GM12872 (cell line): ENCODE measurements around the gene LRRC36.

Source experiments
- CTCF ChIP-seq: IDR thresholded peaks from 3 replicates; pipeline ENCODE4 v1.5.1; 2011; ENCODE audit warnings: low read depth, mild to moderate bottlenecking, low read length, moderate library complexity; ENCODE audit not compliant: insufficient read depth

LRRC36 gene

GRCh38 chr16:67395105-67395457, 68.5 kb downstream of the LRRC36 start:
- TF ChIP-seq CTCF: no peak

DNA sequence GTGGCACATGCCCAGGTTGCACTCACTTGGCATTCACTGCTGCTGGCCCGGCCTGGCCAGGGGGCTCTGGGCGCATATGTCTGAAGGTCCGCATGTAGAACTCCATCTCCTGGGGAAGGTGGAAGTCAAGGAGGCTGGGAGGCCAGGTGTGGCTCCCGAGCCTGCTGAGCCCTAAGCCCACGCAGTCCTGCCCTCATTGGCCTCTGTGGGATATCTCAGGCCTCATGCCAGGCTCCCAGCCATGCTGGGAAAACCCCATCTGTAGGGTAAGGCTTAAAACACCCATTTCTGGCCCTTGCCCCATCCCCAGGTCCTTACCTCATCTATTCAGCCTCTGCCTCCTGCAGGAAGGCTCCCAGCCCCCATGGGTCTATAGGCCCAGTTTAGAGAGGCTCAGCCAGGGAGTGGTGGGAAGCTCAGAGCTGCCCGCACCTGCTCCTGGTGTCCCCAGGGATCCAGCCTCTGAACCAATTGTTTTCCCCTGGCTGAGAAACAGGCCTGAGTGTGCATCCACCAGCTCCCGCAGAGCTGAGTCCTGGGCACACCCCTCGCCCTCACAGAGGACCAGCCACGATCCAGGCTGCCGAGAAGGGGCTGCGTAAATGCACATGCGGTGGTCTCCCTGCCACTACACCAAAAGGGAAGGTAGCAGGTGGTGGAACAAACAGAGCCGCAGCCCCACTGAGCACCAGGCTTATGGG, 69.0 kb downstream of the LRRC36 start:
- TF ChIP-seq CTCF: no peak

DNA sequence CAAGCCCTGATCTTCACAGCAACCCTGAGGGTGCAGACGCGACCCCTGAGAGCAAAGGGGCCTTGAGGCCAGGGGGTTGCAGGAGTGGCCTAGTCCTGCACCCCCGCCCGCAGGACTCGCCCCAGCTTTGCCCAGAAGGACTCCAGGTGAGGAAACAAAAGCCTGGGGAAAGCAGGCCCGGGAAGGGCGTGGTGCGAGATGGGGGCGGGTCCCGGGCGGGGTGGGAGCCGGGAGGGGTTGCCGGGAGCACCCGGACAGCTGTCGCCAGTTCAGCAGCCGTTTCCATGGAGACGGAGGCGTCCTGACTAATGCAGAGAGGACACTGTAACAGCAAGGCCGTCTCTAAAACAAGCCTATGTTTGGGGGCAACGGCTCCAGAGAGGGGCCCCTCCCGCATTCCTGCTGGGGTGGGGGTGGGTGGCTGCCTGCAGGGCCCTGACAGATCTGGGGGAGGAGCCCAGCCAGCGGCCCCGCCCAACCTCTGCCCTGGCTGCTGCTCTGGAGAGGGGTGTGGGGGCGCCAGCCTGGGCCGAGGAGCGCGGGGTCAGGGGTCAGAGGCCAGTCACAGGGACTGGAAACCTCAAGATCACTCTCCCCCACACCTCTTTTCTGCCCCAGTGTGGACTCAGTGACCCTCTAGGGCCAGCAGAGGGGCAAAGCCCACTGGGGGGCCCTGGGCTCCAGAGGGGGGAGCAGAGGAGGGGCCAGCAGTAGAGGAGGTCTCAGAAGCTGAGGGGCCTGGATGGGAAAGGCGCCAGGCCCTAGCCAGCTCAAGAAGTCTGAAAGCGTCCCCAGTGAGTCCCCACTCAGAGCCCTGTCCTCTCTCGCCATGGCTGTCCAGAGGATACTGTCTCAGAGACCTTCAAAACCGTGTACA, 69.8 kb downstream of the LRRC36 start:
- no peak for TF ChIP-seq CTCF

DNA sequence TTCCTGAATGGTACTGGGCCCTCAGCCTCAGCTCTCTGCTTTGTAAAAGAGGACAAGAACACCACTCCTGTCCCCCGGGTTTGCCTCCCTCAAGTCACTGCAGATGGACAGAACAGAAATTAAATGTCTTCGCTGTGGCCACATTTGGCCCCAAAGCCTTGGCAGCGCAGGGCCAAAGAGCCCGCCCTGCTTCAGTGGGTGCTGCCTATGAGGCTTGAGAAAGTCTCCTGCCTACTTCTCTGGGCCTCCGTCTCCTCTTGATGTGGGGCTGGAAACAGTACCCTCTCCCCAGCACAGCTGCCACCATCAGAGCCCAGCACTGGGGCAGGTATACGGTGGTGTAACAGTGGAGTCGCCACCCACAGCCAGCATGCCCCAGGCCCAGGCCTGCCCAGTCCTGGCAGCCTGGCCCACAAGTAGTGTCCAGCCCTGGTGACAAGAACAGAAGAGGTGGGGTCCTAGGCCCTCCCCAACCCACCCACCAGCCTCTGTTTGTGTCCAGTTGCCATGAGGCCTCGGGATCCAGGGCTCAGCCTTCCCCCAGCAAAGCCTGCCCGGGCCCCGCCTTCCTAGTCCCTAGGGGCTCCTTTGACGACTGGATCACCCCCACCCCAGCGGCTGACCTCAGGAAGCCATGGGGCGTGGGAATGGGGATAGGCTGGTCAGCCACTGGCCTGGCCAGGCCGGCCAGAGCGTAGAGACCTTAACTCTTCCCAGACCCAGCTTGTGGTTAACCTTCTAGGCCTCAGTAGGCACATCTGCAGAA, 70.6 kb downstream of the LRRC36 start:
- no peak for TF ChIP-seq CTCF

DNA sequence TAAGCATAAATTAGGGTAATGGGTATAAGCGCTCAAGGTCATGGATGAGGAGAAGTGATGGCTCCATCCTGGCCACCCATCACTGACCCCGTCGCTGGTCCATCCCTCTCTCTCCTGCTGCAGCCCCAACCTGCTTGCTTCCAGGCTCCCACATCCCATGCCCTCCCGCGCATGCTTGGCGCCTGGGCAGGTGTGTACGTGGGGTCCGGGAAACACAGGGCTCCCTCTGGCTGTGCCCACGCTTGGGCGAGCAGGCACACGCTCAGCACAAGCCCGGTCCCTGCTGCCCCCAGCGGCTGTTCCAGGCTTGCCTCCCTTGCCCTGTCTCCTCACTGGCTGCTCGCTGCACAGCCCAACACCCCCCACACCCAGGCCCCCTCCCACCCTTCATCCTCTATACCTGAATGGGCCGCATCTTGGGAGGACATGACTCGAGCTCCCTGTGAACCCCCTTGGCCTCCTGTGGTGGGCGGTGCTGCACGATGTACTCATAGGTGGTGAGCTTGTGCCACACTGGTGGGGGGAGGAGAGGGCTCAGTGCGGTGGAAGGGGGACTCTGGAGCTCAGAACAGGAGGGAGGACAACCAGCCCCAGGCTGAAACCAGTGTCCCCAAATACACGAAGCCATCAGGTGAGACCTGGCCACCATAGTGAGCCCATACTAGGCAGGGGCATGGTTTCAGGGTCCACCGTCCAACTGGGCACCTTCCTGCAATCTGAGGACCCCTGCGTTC, 71.4 kb downstream of the LRRC36 start:
- TF ChIP-seq CTCF: no peak

DNA sequence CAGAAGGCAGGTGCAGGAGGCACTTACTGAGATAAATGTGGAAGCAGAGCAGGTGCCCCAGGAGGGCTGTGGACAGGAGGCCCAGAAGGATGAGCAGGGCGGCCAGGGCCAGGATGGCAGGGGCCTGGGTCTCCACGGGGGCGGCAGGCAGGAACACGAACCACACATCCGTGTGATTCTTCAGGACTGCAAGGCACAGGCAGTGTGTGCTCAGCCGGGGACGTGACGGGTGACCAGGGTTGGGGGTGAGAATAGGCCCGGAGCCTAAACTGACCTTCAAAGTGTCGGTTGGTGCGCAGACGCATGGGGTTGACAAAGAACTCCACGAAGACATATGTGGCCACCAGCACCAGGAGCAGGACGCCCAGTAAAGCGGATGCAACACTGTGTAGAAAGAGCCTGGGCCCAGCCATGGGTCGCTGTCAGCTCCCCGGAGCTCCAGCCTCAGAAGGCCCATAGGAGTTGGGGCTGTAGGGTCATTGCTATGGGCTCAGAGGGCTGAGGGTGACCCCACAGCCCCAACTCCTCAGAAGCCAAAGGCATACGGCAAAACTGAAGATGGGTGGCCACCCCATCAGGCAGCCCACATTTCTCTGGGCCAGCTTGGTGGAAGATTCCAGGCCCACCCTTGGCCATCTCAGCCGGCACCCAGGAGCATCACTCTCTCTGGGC, 72.1 kb downstream of the LRRC36 start:
- no peak for TF ChIP-seq CTCF
